ENCODE results near the gene AMZ1.
"Not testable (repeated sequence)": the region's sequence is repeated elsewhere in the genome, so short reads cannot be mapped to it uniquely, and the experiment has no call there.

Gene AMZ1

GRCh38 chr7:2729031-2729892 lies 41.3 kb downstream of the AMZ1 start:
- peak; percentile 21 for DNase-seq (ENCODE audit: low spot score)

GRCh38 chr7:2729893-2730716 lies 42.1 kb downstream of the AMZ1 start:
- DNase-seq (ENCODE audit: low spot score), result peak; percentile 12

DNA sequence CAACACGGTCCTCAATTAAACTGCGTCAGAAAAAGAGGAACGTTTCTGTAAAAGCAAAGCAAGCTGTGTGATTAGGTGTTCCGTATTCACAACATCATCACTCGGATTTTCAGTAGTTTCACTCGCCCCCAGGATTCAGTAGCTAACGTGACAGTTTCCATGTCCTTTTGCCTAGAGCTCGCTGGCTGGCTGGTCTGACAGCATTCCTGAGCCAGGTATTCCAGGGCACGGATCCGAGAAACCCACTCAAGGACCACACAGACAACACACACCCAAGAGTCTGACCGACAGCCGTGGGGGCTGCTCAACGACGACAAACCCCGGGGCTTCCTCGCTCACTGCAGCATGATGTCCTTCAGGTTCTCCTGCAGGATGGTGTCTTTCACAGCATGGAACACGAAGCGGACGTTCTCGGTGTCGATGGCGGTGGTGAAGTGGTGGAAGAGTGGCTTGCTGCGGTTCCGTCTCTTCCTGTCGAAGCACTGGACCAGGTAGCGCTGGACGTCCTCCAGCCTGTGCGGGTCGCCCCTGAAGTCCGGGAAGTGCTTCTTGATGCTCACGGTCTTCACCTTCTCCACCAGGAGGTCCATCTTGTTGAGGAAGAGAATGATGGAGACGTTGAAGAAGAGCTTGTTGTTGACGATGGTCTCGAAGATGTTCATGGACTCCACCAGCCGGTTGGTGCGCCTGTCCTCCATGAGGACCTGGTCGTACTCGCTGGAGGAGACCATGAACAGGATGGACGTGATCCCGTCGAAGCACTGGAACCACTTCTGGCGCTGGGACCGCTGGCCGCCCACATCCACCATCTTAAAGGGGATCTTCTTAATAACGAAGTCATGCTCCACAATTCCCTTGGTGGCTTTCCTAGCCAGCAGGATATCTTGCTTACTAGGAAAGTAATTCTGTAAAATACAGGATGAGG lies 43.1 kb downstream of the AMZ1 start:
- DNase-seq (ENCODE audit: low spot score), result no peak

DNA sequence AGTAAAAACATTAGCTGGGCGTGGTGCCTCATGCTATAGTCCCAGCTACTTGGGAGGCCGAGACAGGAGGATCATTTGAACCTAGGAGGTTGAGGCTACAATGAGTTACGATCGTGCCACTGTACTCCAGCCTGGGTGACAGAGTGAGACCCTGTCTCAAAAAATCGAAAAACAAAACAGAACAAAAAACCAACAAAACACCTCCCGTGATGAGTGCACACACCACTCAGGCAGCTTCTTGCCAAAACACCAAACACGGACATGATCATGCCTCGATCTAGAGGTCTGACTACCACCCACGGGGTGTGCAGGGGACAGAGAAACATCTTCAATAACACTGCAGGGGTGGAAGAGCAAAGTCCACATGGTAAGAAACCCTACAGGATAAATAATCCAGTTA lies 44.4 kb downstream of the AMZ1 start:
- no peak for DNase-seq (ENCODE audit: low spot score)

DNA sequence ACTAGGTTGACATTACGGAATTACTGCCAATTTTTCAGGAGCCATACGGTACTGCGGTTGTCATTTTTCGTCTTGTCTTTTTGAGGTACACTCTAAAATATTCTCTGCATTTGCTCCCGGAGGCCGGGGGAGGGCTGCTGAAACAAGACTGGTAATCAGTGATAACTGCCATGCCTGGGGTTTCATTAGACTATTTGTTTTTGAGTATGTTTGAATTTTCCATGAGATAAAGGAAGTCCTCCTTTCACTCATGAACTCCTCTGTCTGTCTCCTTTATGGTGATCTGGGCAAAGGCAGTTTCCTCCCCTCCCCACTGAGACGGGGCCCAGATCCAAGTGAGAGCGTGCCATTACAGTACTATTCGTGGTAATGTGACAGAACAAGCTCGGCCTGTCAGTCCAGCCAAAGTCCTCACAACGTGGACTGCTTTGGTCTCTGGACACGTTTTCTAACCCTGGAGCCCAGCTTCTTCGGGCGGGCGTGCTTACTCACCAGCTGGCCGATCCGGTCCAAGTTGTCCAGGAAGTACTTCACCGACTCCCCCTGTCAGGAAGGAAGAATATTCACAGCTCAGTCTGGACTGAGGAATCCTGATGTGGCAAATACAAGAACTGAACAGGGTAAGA lies 45.1 kb downstream of the AMZ1 start:
- peak; percentile 21 for DNase-seq (ENCODE audit: low spot score)

DNA sequence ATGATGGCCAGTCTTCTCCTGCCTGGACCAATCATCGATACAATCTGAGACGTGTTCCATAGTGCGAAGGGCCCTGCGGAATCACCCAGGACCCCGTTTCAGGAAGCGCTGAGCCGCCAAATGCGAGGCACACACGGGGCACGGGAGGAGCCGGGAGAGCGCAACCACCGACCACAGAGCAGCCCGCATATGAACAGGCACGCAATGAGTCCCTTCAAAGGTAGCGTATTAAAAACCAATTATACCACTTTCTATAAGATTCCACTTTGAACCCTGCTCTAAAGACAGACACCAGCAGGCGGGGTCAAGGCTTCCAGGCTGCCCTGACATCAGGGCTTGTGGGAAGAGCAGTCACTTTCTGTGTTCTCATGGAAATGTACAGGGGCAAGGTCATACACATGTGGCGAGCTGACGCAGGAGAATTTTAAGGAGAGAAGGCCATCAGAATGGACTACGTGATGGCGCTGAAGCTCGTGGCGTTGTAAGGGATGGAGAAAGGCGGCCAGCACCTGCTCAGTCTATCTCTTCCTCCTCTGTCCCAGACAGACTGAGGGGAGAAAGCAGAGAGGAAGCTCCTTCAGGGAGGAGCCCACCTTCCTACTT lies 46.2 kb downstream of the AMZ1 start:
- DNase-seq (ENCODE audit: low spot score), result no peak

DNA sequence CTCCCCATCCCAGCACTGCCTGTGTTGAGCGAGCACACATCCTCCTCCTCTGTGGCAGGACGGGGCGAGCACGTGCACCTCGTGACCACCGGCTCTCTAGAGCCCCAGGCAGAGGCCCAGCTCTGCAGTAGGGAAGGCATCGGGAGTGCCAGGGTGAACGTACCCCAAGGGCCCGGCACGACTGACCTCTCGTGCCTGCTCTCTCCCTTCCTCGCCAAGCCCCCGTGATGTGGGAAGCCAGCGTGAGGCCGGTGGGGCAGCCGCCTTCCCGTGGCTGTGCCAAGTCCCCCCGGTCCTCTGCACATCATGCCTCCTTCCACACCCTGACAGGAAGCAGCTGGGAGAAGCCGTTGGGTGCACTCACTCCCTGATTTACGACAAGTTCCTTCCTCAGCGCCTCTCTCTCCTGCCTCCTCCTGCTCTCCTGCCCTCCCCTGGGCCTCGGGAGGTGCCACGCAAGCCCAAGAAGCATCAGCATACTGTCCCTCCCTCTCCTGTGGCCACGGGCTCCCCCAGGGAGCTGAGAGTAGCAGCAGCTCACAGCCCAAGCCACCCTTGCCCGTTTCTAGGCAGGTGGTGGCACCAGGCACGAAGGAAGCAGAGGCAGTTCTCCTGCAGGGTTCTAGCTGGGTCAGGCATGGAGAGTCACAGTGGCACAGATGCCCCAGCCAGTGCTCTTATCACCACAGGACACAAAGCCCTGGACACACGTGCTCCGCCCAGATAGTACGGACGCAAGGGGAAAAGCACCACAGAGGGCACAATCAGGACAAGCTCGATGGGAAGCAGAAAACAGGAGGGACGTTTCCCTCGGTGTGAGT lies 47.0 kb downstream of the AMZ1 start:
- peak; percentile 20 for DNase-seq (ENCODE audit: low spot score)

DNA sequence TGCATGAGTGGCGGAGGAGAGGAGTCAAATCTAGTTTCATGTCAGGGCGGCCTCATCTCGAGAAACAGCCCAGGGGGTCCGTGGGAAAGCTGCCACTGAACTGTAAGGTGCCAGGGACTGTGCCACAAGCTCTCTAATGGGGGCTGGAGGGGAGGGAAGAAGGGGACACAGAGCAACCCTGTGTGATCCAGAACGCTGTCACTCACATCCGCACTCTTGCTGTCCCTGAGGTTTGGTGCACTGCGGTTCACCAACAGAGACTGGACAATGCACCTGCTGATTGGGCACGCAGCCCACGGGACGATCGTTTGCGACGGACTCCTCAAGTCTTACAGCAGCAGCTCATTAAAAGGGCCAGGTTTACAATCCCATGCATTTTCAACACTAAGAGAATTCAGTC lies 47.7 kb downstream of the AMZ1 start:
- DNase-seq (ENCODE audit: low spot score), result no peak

- peak; percentile 20 for DNase-seq (ENCODE audit: low spot score)
These were observed 48.5 kb downstream of the AMZ1 start for GRCh38 chr7:2736411-2736914.

GRCh38 chr7:2737005-2737743 lies 49.2 kb downstream of the AMZ1 start:
- not testable (repeated sequence) for DNase-seq (ENCODE audit: low spot score)

GRCh38 chr7:2737771-2738540 lies 50.0 kb downstream of the AMZ1 start:
- DNase-seq (ENCODE audit: low spot score), result no peak

- peak; percentile 15 for DNase-seq (ENCODE audit: low spot score)
These were observed 51.0 kb downstream of the AMZ1 start for GRCh38 chr7:2738766-2739549.

DNA sequence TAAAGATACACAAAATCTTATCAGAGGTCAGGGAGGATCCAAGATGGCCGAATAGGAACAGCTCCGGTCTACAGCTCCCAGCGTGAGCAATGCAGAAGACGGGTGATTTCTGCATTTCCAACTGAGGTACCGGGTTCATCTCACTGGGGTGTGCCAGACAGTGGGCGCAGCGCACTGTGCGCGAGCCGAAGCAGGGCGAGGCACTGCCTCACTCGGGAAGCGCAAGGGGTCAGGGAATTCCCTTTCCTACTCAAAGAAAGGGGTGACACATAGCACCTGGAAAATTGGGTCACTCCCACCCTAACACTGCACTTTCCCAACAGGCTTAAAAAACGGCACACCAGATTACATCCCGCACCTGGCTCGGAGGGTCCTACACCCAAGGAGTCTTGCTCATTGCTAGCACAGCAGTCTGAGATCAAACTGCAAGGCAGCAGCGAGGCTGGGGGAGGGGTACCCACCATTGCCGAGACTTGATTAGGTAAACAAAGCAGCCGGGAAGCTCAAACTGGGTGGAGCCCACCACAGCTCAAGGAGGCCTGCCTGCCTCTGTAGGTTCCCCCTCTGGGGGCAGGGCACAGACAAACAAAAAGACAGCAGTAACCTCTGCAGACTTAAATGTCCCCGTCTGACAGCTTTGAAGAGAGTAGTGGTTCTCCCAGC lies 55.7 kb downstream of the AMZ1 start:
- not testable (repeated sequence) for DNase-seq (ENCODE audit: low spot score)

GRCh38 chr7:2748684-2749083 lies 60.7 kb downstream of the AMZ1 start:
- DNase-seq (ENCODE audit: low spot score), result not testable (repeated sequence)

GRCh38 chr7:2750004-2750407 lies 62.0 kb downstream of the AMZ1 start:
- peak; percentile 20 for DNase-seq (ENCODE audit: low spot score)

DNA sequence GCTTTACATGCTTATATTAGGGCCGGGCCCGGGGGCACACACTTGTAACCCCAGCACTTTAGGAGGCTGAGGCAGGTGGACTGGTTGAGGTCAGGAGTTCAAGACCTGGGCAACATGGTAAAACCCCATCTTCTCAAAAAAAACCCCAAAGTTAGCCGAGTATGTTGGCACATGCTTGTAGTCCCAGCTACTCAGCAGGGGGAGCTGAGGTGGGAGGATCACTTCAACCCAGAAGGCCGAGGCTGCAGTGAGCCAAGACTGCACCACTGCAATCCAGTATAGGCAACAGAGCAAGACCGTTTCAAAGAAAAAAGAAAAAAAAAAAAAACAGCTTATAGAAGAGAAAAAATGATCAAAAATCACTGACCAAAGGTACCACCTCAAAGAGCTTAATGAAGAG lies 63.1 kb downstream of the AMZ1 start:
- no peak for DNase-seq (ENCODE audit: low spot score)

DNA sequence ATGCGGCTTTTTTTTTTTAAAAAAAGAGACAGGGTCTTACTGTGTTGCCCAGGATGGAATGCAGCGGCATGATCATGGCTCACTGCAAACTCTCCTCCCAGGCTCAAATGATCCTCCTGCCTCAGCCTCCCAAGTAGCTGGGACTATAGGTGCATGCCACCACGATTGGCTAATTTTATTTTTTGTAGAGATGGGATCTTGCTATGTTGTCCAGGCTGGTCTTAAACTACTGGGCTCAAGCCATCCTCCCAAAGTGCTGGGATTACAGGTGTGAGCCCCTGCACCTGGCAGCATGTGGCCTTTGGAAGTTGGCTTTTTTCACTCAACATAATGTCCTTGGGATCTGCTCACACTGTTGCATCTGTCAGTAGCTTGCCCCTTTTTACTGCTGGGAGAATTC lies 65.1 kb downstream of the AMZ1 start:
- DNase-seq (ENCODE audit: low spot score), result no peak
